Gastrocnemius medialis (tissue), 4 donors: Measurements from ENCODE around the gene MYO1B. TPM values are rescaled to one million over a fixed set of nuclear protein-coding genes. Genes with fewer than 3 reads are reported as not detected.

Source experiments
- ATAC-seq, 2 donors: fragments of 150-250 bp; one replicate each; pipeline ENCODE4 v1.9.1; 2016
- DNase-seq, 2 donors: peaks; one replicate each; pipeline ENCODE4 v3.0.0-alpha.2; 2019
- H3K27ac ChIP-seq, 4 donors: fragments of 200-600 bp; sonication (generic); 1 replicate in 1 of 4; 2 replicates in 3 of 4; pipeline ENCODE4 v1.5.1; 2016 to 2018; ENCODE audit warnings: mild to moderate bottlenecking in 2 of 4, moderate library complexity in 1 of 4
- H3K27me3 ChIP-seq, 3 donors: fragments of 200-600 bp; sonication (generic) in 2 of 3; 1 replicate in 1 of 3; 2 replicates in 2 of 3; pipeline versions ENCODE4 v1.5.1 to v1.6.0; 2016 to 2019; ENCODE audit warnings: mild to moderate bottlenecking in 1 of 3, moderate library complexity in 1 of 3
- H3K36me3 ChIP-seq, 2 donors: fragments of 200-600 bp; sonication (generic) in 1 of 2; one replicate each; pipeline ENCODE4 v1.5.1; 2017 to 2018
- H3K4me1 ChIP-seq, 2 donors: fragments of 200-600 bp; sonication (generic) in 1 of 2; one replicate each; pipeline ENCODE4 v1.5.1; 2016 to 2017; ENCODE audit warnings: mild to moderate bottlenecking in 2 of 2
- H3K4me3 ChIP-seq, 4 donors: fragments of 200-600 bp; sonication (generic) in 3 of 4; 1 replicate in 1 of 4; 2 replicates in 3 of 4; pipeline ENCODE4 v1.5.1; 2016 to 2019; ENCODE audit warnings: mild to moderate bottlenecking in 2 of 4
- H3K9me3 ChIP-seq, 3 donors: fragments of 200-600 bp; sonication (generic) in 2 of 3; 1 replicate in 1 of 3; 2 replicates in 2 of 3; pipeline ENCODE4 v1.5.1; 2016 to 2019
- POLR2A ChIP-seq, 2 donors: fragments of 450-650 bp; IDR thresholded peaks; one replicate each; pipeline ENCODE4 v1.6.1; 2017; ENCODE audit warnings: antibody characterized with exemption in 2 of 2, mild to moderate bottlenecking in 2 of 2, moderate library complexity in 2 of 2
- in situ Hi-C, 4 donors: fragments of 200-750 bp; cut with MboI; loops; one replicate each; pipeline versions ENCODE4 v1.15.0 to v1.8.0; 2017; ENCODE audit warnings: low sequenced_read_pairs in 4 of 4
- intact Hi-C: fragments of 100-400 bp; cut with DNase I; formaldehyde crosslinking; loops from one replicate; pipeline ENCODE4 v1.15.1; 2023; ENCODE audit warnings: low total_unique reads
- total RNA-seq, 4 donors: library from RNA; depleted of rRNA; stranded (reverse); fragments of >200 nt; gene quantifications; one replicate each; pipeline versions ENCODE4 v1.1.0 to v1.2.3, GENCODE V29; 2016
- TF ChIP-seq, protein P1 (sequence below), 5 experiments: fragments of 450-650 bp in 3 of 5; fragments of 200-600 bp in 2 of 5; sonication (generic) in 2 of 5; IDR thresholded peaks in 4 of 5; conservative IDR thresholded peaks in 1 of 5; 1 replicate in 4 of 5; 2 replicates in 1 of 5; pipeline ENCODE4 v1.5.1; 2016 to 2019; ENCODE audit warnings: antibody characterized with exemption in 5 of 5, mild to moderate bottlenecking in 3 of 5, moderate library complexity in 3 of 5

MYO1B gene
- total RNA-seq, 4 donors from 2014 or later, result 7.0 to 10.8 (median 10.0) TPM

DNA sequence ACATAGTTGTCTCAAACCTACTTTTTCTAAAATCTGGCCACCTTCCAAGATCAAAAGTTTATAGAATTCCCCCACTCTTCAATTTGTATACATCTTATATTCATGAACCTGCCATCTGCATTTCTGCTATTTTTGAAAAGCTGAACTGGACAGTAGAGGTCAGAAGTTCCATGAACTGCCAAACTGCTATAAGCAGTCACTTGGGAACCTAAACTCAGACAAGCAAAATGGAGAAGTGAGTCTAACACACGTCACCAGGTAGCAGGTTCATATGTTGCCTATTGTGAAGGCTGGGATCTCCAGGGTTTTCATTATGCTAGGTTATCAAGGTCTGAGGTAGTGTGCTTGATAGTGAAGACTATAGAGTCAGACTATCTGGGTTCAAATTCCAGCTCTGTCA, 2.0 kb upstream of the MYO1B start:
- H3K36me3 ChIP-seq, result no peaks in the 10 kb centered on the region
- peaks cover 3 to 7% of the 10 kb centered on the region in 2 donors for H3K4me1 ChIP-seq
- ATAC-seq (no peak), DNase-seq (no peak)
- TF ChIP-seq, protein P1, sequence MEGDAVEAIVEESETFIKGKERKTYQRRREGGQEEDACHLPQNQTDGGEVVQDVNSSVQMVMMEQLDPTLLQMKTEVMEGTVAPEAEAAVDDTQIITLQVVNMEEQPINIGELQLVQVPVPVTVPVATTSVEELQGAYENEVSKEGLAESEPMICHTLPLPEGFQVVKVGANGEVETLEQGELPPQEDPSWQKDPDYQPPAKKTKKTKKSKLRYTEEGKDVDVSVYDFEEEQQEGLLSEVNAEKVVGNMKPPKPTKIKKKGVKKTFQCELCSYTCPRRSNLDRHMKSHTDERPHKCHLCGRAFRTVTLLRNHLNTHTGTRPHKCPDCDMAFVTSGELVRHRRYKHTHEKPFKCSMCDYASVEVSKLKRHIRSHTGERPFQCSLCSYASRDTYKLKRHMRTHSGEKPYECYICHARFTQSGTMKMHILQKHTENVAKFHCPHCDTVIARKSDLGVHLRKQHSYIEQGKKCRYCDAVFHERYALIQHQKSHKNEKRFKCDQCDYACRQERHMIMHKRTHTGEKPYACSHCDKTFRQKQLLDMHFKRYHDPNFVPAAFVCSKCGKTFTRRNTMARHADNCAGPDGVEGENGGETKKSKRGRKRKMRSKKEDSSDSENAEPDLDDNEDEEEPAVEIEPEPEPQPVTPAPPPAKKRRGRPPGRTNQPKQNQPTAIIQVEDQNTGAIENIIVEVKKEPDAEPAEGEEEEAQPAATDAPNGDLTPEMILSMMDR (IDR thresholded peaks at IDR 0.05 in 4 of 5, conservative IDR thresholded peaks at IDR 0.05 in 1 of 5), result no peak
- TF ChIP-seq POLR2A (IDR thresholded peaks at IDR 0.05), result no peak
- in situ Hi-C loops, result loop anchor here in 1 of 4 donors (25.0 kb wide), 1 partner anchor 269 kb away; no protein-coding TSS in a partner anchor
- no peaks in the 10 kb centered on the region for H3K27me3 ChIP-seq
- intact Hi-C loops, result no loop called here
- H3K9me3 ChIP-seq, result no peaks in the 10 kb centered on the region
- no peak overlapping the region for H3K27ac ChIP-seq
- no peak overlapping the region for H3K4me3 ChIP-seq

DNA sequence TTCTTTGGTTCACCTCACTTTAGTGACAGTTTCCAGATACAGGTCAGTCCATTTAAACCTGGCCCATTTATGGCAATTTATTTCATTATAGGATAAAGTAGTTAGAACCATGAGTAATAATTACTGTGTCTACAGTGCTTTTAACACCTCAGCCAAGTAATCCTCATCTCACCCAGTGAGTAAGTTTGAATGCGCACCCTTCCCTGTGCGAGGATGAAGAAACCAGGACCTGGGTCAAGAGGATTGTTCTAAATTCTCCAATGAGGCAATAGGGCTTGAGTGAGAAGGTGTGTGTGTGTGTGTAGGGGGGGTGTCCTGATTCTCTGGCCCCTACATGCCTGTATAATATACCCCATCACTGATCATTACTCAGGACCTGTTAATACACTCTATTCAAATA, 854 bp upstream of the MYO1B start:
- ATAC-seq (no peak), DNase-seq (no peak)
- Histone ChIP-seq H3K36me3 (no peaks in the 10 kb centered on the region), H3K4me3 (peak overlapping the region in 2 of 4 donors; percentile 59 to 67), H3K27me3 (no peaks in the 10 kb centered on the region), H3K9me3 (no peaks in the 10 kb centered on the region), H3K4me1 (peaks cover 3 to 7% of the 10 kb centered on the region in 2 donors), H3K27ac (peak overlapping the region in 3 of 4 donors; percentile 37 to 67 (median 66))
- TF ChIP-seq, protein P1 (IDR thresholded peaks at IDR 0.05 in 4 of 5, conservative IDR thresholded peaks at IDR 0.05 in 1 of 5), result no peak
- no peak for TF ChIP-seq POLR2A (IDR thresholded peaks at IDR 0.05)
- intact Hi-C loops (no loop called here), in situ Hi-C loops (loop anchor here in 1 of 4 donors (25.0 kb wide), 1 partner anchor 268 kb away; no protein-coding TSS in a partner anchor)

DNA sequence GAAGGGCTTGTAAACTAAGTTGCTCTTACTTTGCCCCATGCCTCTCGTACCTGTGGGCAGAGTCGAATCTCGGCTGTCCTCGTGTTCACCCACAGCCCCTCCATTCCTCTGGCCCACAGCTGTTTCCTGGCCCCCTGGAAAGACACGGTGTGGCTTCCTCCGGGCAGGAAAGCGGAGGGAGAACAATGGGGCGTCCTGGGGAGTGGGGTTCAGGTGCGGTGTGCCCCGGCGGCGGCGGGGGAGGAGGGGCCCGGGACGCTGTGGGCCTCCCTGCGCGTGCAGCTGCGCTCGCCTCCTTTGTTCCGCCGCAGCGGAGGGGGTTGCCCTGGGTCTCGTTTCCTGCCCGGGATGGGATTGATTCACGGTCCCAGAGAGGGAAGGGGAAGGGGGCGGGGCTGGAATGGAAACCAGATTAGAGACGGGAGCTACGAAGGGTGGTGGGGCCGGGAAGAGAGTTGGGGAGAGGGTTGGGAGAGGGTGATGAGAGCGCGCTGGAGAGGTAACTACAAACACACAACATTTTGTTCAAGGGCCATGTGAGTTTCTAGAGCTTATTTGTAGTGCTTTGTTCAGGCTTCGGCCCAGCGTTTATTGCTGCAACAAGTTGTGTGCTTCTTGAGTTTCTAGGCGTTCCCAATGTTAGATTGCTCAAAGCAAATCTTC, 796 bp downstream of the MYO1B start:
- Histone ChIP-seq H3K4me1 (peaks cover 3 to 7% of the 10 kb centered on the region in 2 donors), H3K36me3 (no peaks in the 10 kb centered on the region), H3K4me3 (peak overlapping the region; percentile 59 to 67 (median 66)), H3K27me3 (no peaks in the 10 kb centered on the region), H3K9me3 (no peaks in the 10 kb centered on the region), H3K27ac (peak overlapping the region; percentile 41 to 67 (median 62))
- DNase-seq (peak in 1 of 2 donors; percentile 19), ATAC-seq (peak in 1 of 2 donors; percentile 32)
- TF ChIP-seq, protein P1 (IDR thresholded peaks at IDR 0.05 in 4 of 5, conservative IDR thresholded peaks at IDR 0.05 in 1 of 5), result no peak
- TF ChIP-seq POLR2A (IDR thresholded peaks at IDR 0.05), result no peak
- intact Hi-C loops (no loop called here), in situ Hi-C loops (loop anchor here in 1 of 4 donors (25.0 kb wide), 1 partner anchor 266 kb away; no protein-coding TSS in a partner anchor)

- no peak for DNase-seq
- H3K4me3 ChIP-seq, result peak overlapping the region; percentile 14 to 67 (median 62)
- H3K27ac ChIP-seq, result peak overlapping the region; percentile 41 to 67 (median 57)
- H3K36me3 ChIP-seq, result no peaks in the 10 kb centered on the region
- H3K27me3 ChIP-seq, result no peaks in the 10 kb centered on the region
- H3K4me1 ChIP-seq, result peaks cover 3 to 7% of the 10 kb centered on the region in 2 donors
- TF ChIP-seq, protein P1 (IDR thresholded peaks at IDR 0.05 in 4 of 5, conservative IDR thresholded peaks at IDR 0.05 in 1 of 5), result no peak
- TF ChIP-seq POLR2A (IDR thresholded peaks at IDR 0.05), result no peak
- in situ Hi-C loops (loop anchor here in 1 of 4 donors (25.0 kb wide), 1 partner anchor 265 kb away; no protein-coding TSS in a partner anchor), intact Hi-C loops (no loop called here)
- ATAC-seq, result no peak
- H3K9me3 ChIP-seq, result no peaks in the 10 kb centered on the region
Measured at GRCh38 chr2:191246820-191247380, 1.7 kb downstream of the MYO1B start.
